ENCODE data around the gene LETM1. TPM values are rescaled to one million over a fixed set of nuclear protein-coding genes. Genes with fewer than 3 reads are reported as not detected.

The LETM1 gene
- total and polyA plus RNA-seq, 2 of the 13 experiments (the other 11 are each of a cell fraction or from before 2014, with no cell fraction given): 9.7 to 41.6 TPM

DNA sequence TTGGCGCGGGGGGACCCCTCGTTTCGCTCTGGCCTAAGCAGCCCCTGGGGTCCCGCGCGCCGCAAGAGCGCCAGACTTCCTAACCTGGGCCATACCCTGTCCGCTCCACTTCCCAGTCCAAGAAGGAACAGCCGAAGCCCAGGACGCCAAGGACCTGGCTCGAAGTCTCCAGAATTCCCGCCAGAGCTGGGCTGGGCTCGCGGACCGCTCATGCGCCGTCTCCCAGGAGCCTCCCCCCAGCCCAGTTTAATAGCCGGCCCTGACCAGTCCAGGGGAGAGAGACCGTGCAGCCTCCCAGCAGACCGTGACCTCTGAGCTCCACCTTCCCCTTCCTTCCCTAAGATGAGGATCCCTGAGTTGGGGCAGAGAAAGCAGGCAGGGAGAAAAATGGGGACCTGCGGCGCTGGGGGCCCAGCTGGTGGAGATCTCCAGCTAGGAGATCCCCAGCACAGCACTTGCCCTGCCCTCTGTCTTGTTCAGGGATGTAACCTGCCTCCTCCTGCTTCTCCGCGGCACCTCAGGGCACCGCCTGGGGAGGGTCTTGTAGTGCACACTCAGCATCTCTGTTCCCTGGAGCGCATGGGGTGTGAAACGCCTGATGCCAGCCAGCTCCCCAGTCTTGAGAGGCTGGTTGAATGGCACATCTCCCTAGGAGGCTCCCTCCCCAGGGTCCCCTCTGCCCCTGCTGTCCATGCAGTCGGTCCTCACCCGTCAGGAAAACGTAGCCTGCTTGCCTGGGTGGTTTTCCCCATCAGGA lies 1.2 kb upstream of the LETM1 start (continued):
- TF ChIP-seq, protein P1, sequence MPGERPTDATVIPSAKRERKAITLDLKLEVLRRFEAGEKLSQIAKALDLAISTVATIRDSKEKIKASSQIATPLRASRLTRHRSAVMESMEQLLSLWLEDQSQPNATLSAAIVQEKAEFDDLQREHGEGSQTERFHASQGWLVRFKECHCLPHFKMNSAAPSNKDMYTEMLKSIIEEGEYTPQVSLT (CRISPR knock-in tag; IDR thresholded peaks at IDR 0.05; ENCODE audit: borderline replicate concordance, low read depth): no peak
- TF ChIP-seq ZNF224 (CRISPR knock-in tag; IDR thresholded peaks at IDR 0.05) (no peak), MIER3 (CRISPR knock-in tag; IDR thresholded peaks at IDR 0.05; ENCODE audit: borderline replicate concordance) (no peak), ZNF687 (CRISPR knock-in tag; IDR thresholded peaks at IDR 0.05) (peak; percentile 30; the same call in 1 of the 2 replicates), NFAT5 (CRISPR knock-in tag; IDR thresholded peaks at IDR 0.05) (0 out of 2 replicates have a peak, but pooled peaks have one; percentile 30), ZNF678 (CRISPR knock-in tag; IDR thresholded peaks at IDR 0.05) (no peak), ZFP90 (CRISPR knock-in tag; IDR thresholded peaks at IDR 0.05; ENCODE audit: borderline replicate concordance) (0 out of 2 replicates have a peak, but pooled peaks have one; percentile 6), MAX (IDR thresholded peaks at IDR 0.05) (0 out of 2 replicates have a peak, but pooled peaks have one; percentile 7), ZNF709 (CRISPR knock-in tag; IDR thresholded peaks at IDR 0.05) (no peak), MAFK (conservative IDR thresholded peaks at IDR 0.05 in 1 of 2, IDR thresholded peaks at IDR 0.05 in 1 of 2; ENCODE audit: low read length in 2 of 2) (0 out of 4 replicates have a peak, but pooled peaks of 1 of the 2 experiments have one; percentile 20), AGO2 (optimal IDR thresholded peaks at IDR 0.05; ENCODE audit: low read depth, low read length) (peak; percentile 18), SMC3 (IDR thresholded peaks at IDR 0.05; ENCODE audit: low read length) (no peak), ZNF251 (CRISPR knock-in tag; IDR thresholded peaks at IDR 0.05) (0 out of 2 replicates have a peak, but pooled peaks have one; percentile 24), ZNF138 (CRISPR knock-in tag; IDR thresholded peaks at IDR 0.05; ENCODE audit: low read depth) (0 out of 2 replicates have a peak, but pooled peaks have one; percentile 16), ZBTB38 (CRISPR knock-in tag; IDR thresholded peaks at IDR 0.05) (peak; percentile 30; the same call in 1 of the 2 replicates), MIXL1 (CRISPR knock-in tag; IDR thresholded peaks at IDR 0.05) (no peak)
